Iris pigment epithelial cell (primary cell): ENCODE data around the gene PHOSPHO1.
A peak's percentile ranks its signal among the peaks of the same experiment; 100 is the strongest.
"Not testable (repeated sequence)": the region's sequence is repeated elsewhere in the genome, so short reads cannot be mapped to it uniquely, and the experiment has no call there.

ENCODE experiments used
- DNase-seq: peaks from one replicate; pipeline ENCODE4 v3.0.0-alpha.2; 2011; ENCODE audit warnings: low read depth

Gene PHOSPHO1

GRCh38 chr17:49230636-49231562 lies at the start of gene PHOSPHO1:
PHOSPHO1 (minus strand) TSS chr17:49230787; CDS start chr17:49226691, 4,096 bp downstream.
- peak; percentile 78 for DNase-seq

- no peak for DNase-seq
Observed at GRCh38 chr17:49280061-49280460, 49.5 kb upstream of the PHOSPHO1 start.

GRCh38 chr17:49279263-49280015 lies 48.9 kb upstream of the PHOSPHO1 start:
- DNase-seq = not testable (repeated sequence)

GRCh38 chr17:49278076-49278475 lies 47.5 kb upstream of the PHOSPHO1 start:
- no peak for DNase-seq

- DNase-seq = peak; percentile 70
Observed at GRCh38 chr17:49277638-49278037, 47.1 kb upstream of the PHOSPHO1 start.

GRCh38 chr17:49275981-49276380 lies 45.4 kb upstream of the PHOSPHO1 start:
- not testable (repeated sequence) for DNase-seq

GRCh38 chr17:49269356-49269755 lies 38.8 kb upstream of the PHOSPHO1 start:
- DNase-seq = no peak

GRCh38 chr17:49267912-49268311 lies 37.3 kb upstream of the PHOSPHO1 start:
- DNase-seq = no peak

GRCh38 chr17:49266233-49266632 lies 35.6 kb upstream of the PHOSPHO1 start:
- no peak for DNase-seq

GRCh38 chr17:49261540-49261939 lies 31.0 kb upstream of the PHOSPHO1 start:
- not testable (repeated sequence) for DNase-seq

GRCh38 chr17:49260817-49261291 lies 30.3 kb upstream of the PHOSPHO1 start:
- peak; percentile 95 for DNase-seq

GRCh38 chr17:49260011-49260816 lies 29.6 kb upstream of the PHOSPHO1 start:
- DNase-seq = peak; percentile 45

GRCh38 chr17:49259663-49260010 lies 29.1 kb upstream of the PHOSPHO1 start:
- no peak for DNase-seq

GRCh38 chr17:49258394-49258793 lies 27.8 kb upstream of the PHOSPHO1 start:
- DNase-seq = no peak

GRCh38 chr17:49255125-49255524 lies 24.5 kb upstream of the PHOSPHO1 start:
- DNase-seq = no peak

- DNase-seq = no peak
Observed at GRCh38 chr17:49254066-49254465, 23.5 kb upstream of the PHOSPHO1 start.

- peak; percentile 66 for DNase-seq
Observed at GRCh38 chr17:49252148-49252695, 21.6 kb upstream of the PHOSPHO1 start.

GRCh38 chr17:49249890-49250522 lies 19.4 kb upstream of the PHOSPHO1 start:
- no peak for DNase-seq

GRCh38 chr17:49249292-49249794 lies 18.8 kb upstream of the PHOSPHO1 start:
- no peak for DNase-seq

GRCh38 chr17:49247944-49248343 lies 17.4 kb upstream of the PHOSPHO1 start:
- no peak for DNase-seq

- no peak for DNase-seq
Observed at GRCh38 chr17:49244839-49245238, 14.3 kb upstream of the PHOSPHO1 start.
